Measurements from ENCODE around the gene SPG7. TPM values are rescaled to one million over a fixed set of nuclear protein-coding genes. Genes with fewer than 3 reads are reported as not detected.

SPG7 gene
- total and polyA plus RNA-seq, 4 donors, result 34.5 to 102 (median 49.5) TPM

GRCh38 chr16:89552329-89552728, 44.1 kb downstream of the SPG7 start:
- no peak for DNase-seq (ENCODE audit: low spot score)
- peaks cover 0 to 2% (median 0%) of the 10 kb centered on the region in 4 donors for H3K4me1 ChIP-seq (ENCODE audit: control insufficient read depth in 4 of 4, insufficient read depth in 4 of 4, low read length in 3 of 4)
- TF ChIP-seq EGR1 (IDR thresholded peaks at IDR 0.05; ENCODE audit: low read depth in 2 of 2), result no peak
- no peak for TF ChIP-seq SP1 (IDR thresholded peaks at IDR 0.05)
- TF ChIP-seq RXRA (IDR thresholded peaks at IDR 0.05), result no peak
- TF ChIP-seq YY1 (IDR thresholded peaks at IDR 0.05), result no peak
- TF ChIP-seq ATF3 (IDR thresholded peaks at IDR 0.05), result no peak
- no peak for TF ChIP-seq TAF1 (conservative IDR thresholded peaks at IDR 0.05)
- TF ChIP-seq RAD21 (IDR thresholded peaks at IDR 0.05), result no peak
- no peak for TF ChIP-seq FOXA1 (IDR thresholded peaks at IDR 0.05)
- TF ChIP-seq JUND (IDR thresholded peaks at IDR 0.05), result no peak
- no peak for TF ChIP-seq MAX (IDR thresholded peaks at IDR 0.05)
- no peak for TF ChIP-seq FOXA2 (IDR thresholded peaks at IDR 0.05)
- TF ChIP-seq ZBTB33 (IDR thresholded peaks at IDR 0.05), result no peak
- no peak for TF ChIP-seq REST (IDR thresholded peaks at IDR 0.05)
- no peak for TF ChIP-seq HNF4A (conservative IDR thresholded peaks at IDR 0.05)
- TF ChIP-seq CTCF (IDR thresholded peaks at IDR 0.05; ENCODE audit: low read depth, low read length, missing input control), result no peak
- TF ChIP-seq GABPA (IDR thresholded peaks at IDR 0.05 in 1 of 2, conservative IDR thresholded peaks at IDR 0.05 in 1 of 2), result no peak
- TF ChIP-seq HNF4G (IDR thresholded peaks at IDR 0.05), result no peak
- no peak for TF ChIP-seq NR2F2 (IDR thresholded peaks at IDR 0.05)
- no peak overlapping the region for H3K9ac ChIP-seq (ENCODE audit: low read depth in 1 of 2, low read length in 2 of 2)
- H3K4me3 ChIP-seq (ENCODE audit: low read depth in 1 of 3, low read length in 3 of 3), result no peak overlapping the region
- H3K9me3 ChIP-seq (ENCODE audit: control insufficient read depth in 4 of 4, low read length in 3 of 4), result no peaks in the 10 kb centered on the region
- H3K27ac ChIP-seq (ENCODE audit: low read depth in 1 of 2, low read length in 2 of 2), result no peak overlapping the region
- H3K27me3 ChIP-seq (ENCODE audit: control insufficient read depth in 4 of 4, insufficient read depth in 4 of 4, low read length in 3 of 4), result no peaks in the 10 kb centered on the region
- WGBS, result 97% methylated on average over 22 of the region's 22 CpGs
- peaks cover 10 to 66% (median 26%) of the 10 kb centered on the region in 4 donors for H3K36me3 ChIP-seq (ENCODE audit: control insufficient read depth in 4 of 4, insufficient read depth in 3 of 4, low read depth in 1 of 4, low read length in 3 of 4)
